ENCODE data around the gene WRAP73.

- no peak for TF ChIP-seq EP300 (IDR thresholded peaks at IDR 0.05)
- TF ChIP-seq CTCF (IDR thresholded peaks at IDR 0.05) = no peak
- TF ChIP-seq POLR2AphosphoS5 (IDR thresholded peaks at IDR 0.05) = no peak
Observed at GRCh38 chr1:3595949-3596348, 54.0 kb downstream of the WRAP73 start.
